SU-DHL-6 (cell line): ENCODE measurements around the gene GNB3.

Experiments used
- CTCF ChIP-seq: fragments of 200-600 bp; sonication (generic); IDR thresholded peaks from one replicate; pipeline ENCODE4 v1.5.1; 2017; ENCODE audit warnings: antibody characterized with exemption, mild to moderate bottlenecking, low read length, moderate library complexity; ENCODE audit not compliant: insufficient read depth, poor library complexity, severe bottlenecking
- EZH2phosphoT487 ChIP-seq: fragments of 200-600 bp; sonication (generic), shearing (Covaris generic); conservative IDR thresholded peaks from 2 replicates; pipeline ENCODE4 v1.6.1; 2018; ENCODE audit warnings: mild to moderate bottlenecking, antibody characterized with exemption, low read length, moderate library complexity, mixed read lengths

- TF ChIP-seq CTCF (no peak), EZH2phosphoT487 (no peak)
These were observed 1.4 kb downstream of the GNB3 start for GRCh38 chr12:6842075-6842474.
